ENCODE data around the gene LDB2. TPM values are rescaled to one million over a fixed set of nuclear protein-coding genes. Genes with fewer than 3 reads are reported as not detected.
A peak's percentile ranks its signal among the peaks of the same experiment; 100 is the strongest.

The LDB2 gene
- total and polyA plus RNA-seq, 2 experiments from 2014 or later: 48.6 to 80.1 TPM

DNA sequence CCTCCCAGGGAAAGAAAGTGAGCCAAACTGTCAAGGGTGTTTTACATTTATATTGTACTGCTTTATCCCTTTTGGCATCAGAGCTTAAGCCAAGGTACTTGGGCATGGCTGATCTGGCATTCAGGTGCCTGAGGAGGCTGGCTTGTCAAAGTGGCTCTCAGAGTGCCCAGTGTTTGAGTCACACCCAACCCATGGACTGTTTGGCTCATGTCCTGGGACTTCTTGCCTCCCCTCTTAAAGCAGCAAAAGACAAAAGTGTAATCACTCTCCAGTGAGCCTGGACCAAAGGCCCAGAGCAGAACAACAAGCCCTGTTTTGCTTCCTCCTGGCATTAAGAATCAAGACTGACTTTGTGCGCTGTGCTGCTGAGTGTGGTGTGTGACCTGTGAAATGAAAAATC lies 360.5 kb downstream of the LDB2 start:
- Histone ChIP-seq H3K4me2 (no peak overlapping the region), H3K4me3 (no peak overlapping the region), H3K27me3 (ENCODE audit: insufficient read depth) (no peaks in the 10 kb centered on the region), H3K9me2 (ENCODE audit: insufficient read depth) (0 out of 2 replicates have a peak, but pooled peaks cover 10% of the 10 kb centered on the region), H3K27ac (ENCODE audit: low read depth) (no peak overlapping the region), H3F3A (replicated peaks; ENCODE audit: low read depth) (no peaks in the 10 kb centered on the region), H3K79me2 (replicated peaks; ENCODE audit: insufficient read depth) (no peaks in the 10 kb centered on the region), H4K20me1 (replicated peaks; ENCODE audit: insufficient read depth) (no peaks in the 10 kb centered on the region), H3K4me1 (ENCODE audit: insufficient read depth) (no peaks in the 10 kb centered on the region), H3K36me3 (ENCODE audit: insufficient read depth) (no peaks in the 10 kb centered on the region), H2AFZ (no peak overlapping the region)
- Mint-ChIP-seq H3K27ac (0 out of 2 replicates have a peak overlapping the region, but pooled peaks have one; percentile 32), H3K9me3 (no peaks in the 10 kb centered on the region), H3K4me3 (no peak overlapping the region), H3K36me3 (ENCODE audit: low read depth) (no peaks in the 10 kb centered on the region), H3K27me3 (ENCODE audit: insufficient read depth, low read depth, poor library complexity) (peaks cover 2% of the 10 kb centered on the region), H3K4me1 (no peaks in the 10 kb centered on the region)
- TF ChIP-seq ZNF114 (CRISPR knock-in tag; IDR thresholded peaks at IDR 0.05) (no peak), STAT1 (IDR thresholded peaks at IDR 0.05; ENCODE audit: unreplicated experiment) (no peak), JUNB (IDR thresholded peaks at IDR 0.05; ENCODE audit: unreplicated experiment) (no peak), POLR2AphosphoS5 (IDR thresholded peaks at IDR 0.05; ENCODE audit: low read depth) (no peak), EZH2 (IDR thresholded peaks at IDR 0.05; ENCODE audit: low read depth, unreplicated experiment) (no peak), NANOG (IDR thresholded peaks at IDR 0.05; ENCODE audit: borderline replicate concordance) (no peak), ETS1 (IDR thresholded peaks at IDR 0.05) (no peak), CTCF (conservative IDR thresholded peaks at IDR 0.05; ENCODE audit: low read depth in 2 of 2) (no peak), ZNF331 (CRISPR knock-in tag; IDR thresholded peaks at IDR 0.05; ENCODE audit: low read depth) (no peak), REST (IDR thresholded peaks at IDR 0.05; ENCODE audit: unreplicated experiment) (no peak), EZH2phosphoT487 (IDR thresholded peaks at IDR 0.05; ENCODE audit: unreplicated experiment) (no peak), CREB1 (CRISPR knock-in tag; IDR thresholded peaks at IDR 0.05; ENCODE audit: low read depth) (no peak)
- TF ChIP-seq, protein P1, sequence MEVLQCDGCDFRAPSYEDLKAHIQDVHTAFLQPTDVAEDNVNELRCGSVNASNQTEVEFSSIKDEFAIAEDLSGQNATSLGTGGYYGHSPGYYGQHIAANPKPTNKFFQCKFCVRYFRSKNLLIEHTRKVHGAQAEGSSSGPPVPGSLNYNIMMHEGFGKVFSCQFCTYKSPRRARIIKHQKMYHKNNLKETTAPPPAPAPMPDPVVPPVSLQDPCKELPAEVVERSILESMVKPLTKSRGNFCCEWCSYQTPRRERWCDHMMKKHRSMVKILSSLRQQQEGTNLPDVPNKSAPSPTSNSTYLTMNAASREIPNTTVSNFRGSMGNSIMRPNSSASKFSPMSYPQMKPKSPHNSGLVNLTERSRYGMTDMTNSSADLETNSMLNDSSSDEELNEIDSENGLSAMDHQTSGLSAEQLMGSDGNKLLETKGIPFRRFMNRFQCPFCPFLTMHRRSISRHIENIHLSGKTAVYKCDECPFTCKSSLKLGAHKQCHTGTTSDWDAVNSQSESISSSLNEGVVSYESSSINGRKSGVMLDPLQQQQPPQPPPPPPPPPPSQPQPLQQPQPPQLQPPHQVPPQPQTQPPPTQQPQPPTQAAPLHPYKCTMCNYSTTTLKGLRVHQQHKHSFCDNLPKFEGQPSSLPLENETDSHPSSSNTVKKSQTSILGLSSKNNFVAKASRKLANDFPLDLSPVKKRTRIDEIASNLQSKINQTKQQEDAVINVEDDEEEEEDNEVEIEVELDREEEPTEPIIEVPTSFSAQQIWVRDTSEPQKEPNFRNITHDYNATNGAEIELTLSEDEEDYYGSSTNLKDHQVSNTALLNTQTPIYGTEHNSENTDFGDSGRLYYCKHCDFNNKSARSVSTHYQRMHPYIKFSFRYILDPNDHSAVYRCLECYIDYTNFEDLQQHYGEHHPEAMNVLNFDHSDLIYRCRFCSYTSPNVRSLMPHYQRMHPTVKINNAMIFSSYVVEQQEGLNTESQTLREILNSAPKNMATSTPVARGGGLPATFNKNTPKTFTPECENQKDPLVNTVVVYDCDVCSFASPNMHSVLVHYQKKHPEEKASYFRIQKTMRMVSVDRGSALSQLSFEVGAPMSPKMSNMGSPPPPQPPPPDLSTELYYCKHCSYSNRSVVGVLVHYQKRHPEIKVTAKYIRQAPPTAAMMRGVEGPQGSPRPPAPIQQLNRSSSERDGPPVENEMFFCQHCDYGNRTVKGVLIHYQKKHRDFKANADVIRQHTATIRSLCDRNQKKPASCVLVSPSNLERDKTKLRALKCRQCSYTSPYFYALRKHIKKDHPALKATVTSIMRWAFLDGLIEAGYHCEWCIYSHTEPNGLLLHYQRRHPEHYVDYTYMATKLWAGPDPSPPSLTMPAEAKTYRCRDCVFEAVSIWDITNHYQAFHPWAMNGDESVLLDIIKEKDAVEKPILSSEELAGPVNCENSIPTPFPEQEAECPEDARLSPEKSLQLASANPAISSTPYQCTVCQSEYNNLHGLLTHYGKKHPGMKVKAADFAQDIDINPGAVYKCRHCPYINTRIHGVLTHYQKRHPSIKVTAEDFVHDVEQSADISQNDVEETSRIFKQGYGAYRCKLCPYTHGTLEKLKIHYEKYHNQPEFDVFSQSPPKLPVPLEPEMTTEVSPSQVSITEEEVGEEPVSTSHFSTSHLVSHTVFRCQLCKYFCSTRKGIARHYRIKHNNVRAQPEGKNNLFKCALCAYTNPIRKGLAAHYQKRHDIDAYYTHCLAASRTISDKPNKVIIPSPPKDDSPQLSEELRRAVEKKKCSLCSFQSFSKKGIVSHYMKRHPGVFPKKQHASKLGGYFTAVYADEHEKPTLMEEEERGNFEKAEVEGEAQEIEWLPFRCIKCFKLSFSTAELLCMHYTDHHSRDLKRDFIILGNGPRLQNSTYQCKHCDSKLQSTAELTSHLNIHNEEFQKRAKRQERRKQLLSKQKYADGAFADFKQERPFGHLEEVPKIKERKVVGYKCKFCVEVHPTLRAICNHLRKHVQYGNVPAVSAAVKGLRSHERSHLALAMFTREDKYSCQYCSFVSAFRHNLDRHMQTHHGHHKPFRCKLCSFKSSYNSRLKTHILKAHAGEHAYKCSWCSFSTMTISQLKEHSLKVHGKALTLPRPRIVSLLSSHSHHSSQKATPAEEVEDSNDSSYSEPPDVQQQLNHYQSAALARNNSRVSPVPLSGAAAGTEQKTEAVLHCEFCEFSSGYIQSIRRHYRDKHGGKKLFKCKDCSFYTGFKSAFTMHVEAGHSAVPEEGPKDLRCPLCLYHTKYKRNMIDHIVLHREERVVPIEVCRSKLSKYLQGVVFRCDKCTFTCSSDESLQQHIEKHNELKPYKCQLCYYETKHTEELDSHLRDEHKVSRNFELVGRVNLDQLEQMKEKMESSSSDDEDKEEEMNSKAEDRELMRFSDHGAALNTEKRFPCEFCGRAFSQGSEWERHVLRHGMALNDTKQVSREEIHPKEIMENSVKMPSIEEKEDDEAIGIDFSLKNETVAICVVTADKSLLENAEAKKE (CRISPR knock-in tag; IDR thresholded peaks at IDR 0.05): no peak
- ATAC-seq: no peak
- no peak for DNase-seq (ENCODE audit: low spot score)
